HCT116 (cell line): ENCODE data around the gene GNAO1.

ENCODE experiments used
- CTCF ChIP-seq, 3 experiments: fragments of 200-600 bp in 1 of 3; sonication (generic) in 1 of 3; IDR thresholded peaks in 2 of 3; conservative IDR thresholded peaks in 1 of 3; 2 replicates each; pipeline ENCODE4 v1.5.1; 2012 to 2017; ENCODE audit warnings: low read depth in 2 of 3, low read length in 2 of 3, antibody characterized with exemption in 1 of 3, borderline replicate concordance in 1 of 3, control low read depth in 1 of 3, mild to moderate bottlenecking in 1 of 3, mixed read lengths in 1 of 3, mixed run types in 1 of 3, moderate library complexity in 1 of 3; ENCODE audit not compliant: insufficient read depth in 1 of 3
- EGR1 ChIP-seq: IDR thresholded peaks from 2 replicates; pipeline ENCODE4 v1.6.1; 2012; ENCODE audit warnings: low read depth
- EZH2 ChIP-seq: fragments of 200-600 bp; sonication (generic); IDR thresholded peaks from 2 replicates; pipeline ENCODE4 v1.6.1; 2017; ENCODE audit warnings: antibody characterized with exemption, mixed run types
- POLR2A ChIP-seq: IDR thresholded peaks from 2 replicates; pipeline ENCODE4 v1.7.0; 2011; ENCODE audit warnings: borderline replicate concordance; ENCODE audit not compliant: insufficient read depth, insufficient read length; ENCODE audit errors: extremely low read depth

GRCh38 chr16:56228476-56228875 is 37.2 kb downstream of the GNAO1 start:
- TF ChIP-seq CTCF (IDR thresholded peaks at IDR 0.05 in 2 of 3, conservative IDR thresholded peaks at IDR 0.05 in 1 of 3; ENCODE audit: borderline replicate concordance in 1 of 3, insufficient read depth in 1 of 3, low read depth in 2 of 3, low read length in 2 of 3), result no peak
- no peak for TF ChIP-seq EZH2
- no peak for TF ChIP-seq EGR1
- no peak for TF ChIP-seq POLR2A
